A673 (cell line): ENCODE measurements around the gene RPL37. TPM values are rescaled to one million over a fixed set of nuclear protein-coding genes. Genes with fewer than 3 reads are reported as not detected.
"Not testable (repeated sequence)": the region's sequence is repeated elsewhere in the genome, so short reads cannot be mapped to it uniquely, and the experiment has no call there.

Experiments
- BruUV-seq: library from RNA; stranded (reverse); fragments of 400-500 nt; replicated peaks from 2 replicates; lab custom pipeline; 2021; lab: Mats Ljungman, UMichigan
- CTCF ChIA-PET: fragments of 300-600 bp; sonication (Branson Sonifier 250); formaldehyde crosslinking; loops from one replicate; lab custom pipeline; 2022; ENCODE audit warnings: antibody characterized with exemption; lab: Charles Lee
- POLR2A ChIA-PET: fragments of 300-600 bp; sonication (Branson Sonifier 250); formaldehyde crosslinking; loops from one replicate; lab custom pipeline; 2022; ENCODE audit warnings: antibody characterized with exemption; ENCODE audit not compliant: low non-redundant PET; lab: Charles Lee
- DNase-seq: peaks from one replicate; pipeline ENCODE4 v3.0.0-alpha.2; 2015; ENCODE audit warnings: low spot score
- H3K27ac ChIP-seq: fragments of 200-600 bp; sonication (generic); 2 replicates; pipeline ENCODE4 v1.5.1; 2016; ENCODE audit warnings: mixed run types, low read depth, mild to moderate bottlenecking, mixed read lengths, antibody characterized with exemption, low read length; ENCODE audit not compliant: poor library complexity, severe bottlenecking
- H3K27me3 ChIP-seq: fragments of 200-600 bp; sonication (generic); replicated peaks from 2 replicates; pipeline ENCODE4 v1.6.1; 2017; ENCODE audit warnings: mixed run types, low read depth, mild to moderate bottlenecking, mixed read lengths, antibody characterized with exemption, low read length; ENCODE audit not compliant: insufficient read depth, poor library complexity
- H3K36me3 ChIP-seq: fragments of 200-600 bp; sonication (generic); 2 replicates; pipeline ENCODE4 v1.6.1; 2016; ENCODE audit warnings: mixed run types, mild to moderate bottlenecking, mixed read lengths, antibody characterized with exemption, low read length; ENCODE audit not compliant: insufficient read depth, poor library complexity, severe bottlenecking
- H3K4me1 ChIP-seq: fragments of 200-600 bp; sonication (generic); 2 replicates; pipeline ENCODE4 v1.6.1; 2017; ENCODE audit warnings: mixed run types, mild to moderate bottlenecking, mixed read lengths, antibody characterized with exemption, low read length; ENCODE audit not compliant: insufficient read depth, poor library complexity, severe bottlenecking
- H3K4me3 ChIP-seq: fragments of 200-600 bp; sonication (generic); 2 replicates; pipeline ENCODE4 v1.5.1; 2016; ENCODE audit warnings: low read depth, mixed run types, mild to moderate bottlenecking, mixed read lengths, low read length; ENCODE audit not compliant: poor library complexity, severe bottlenecking
- H3K9me3 ChIP-seq: fragments of 200-600 bp; sonication (generic); 2 replicates; pipeline ENCODE4 v1.6.1; 2016; ENCODE audit warnings: mixed run types, low read depth, mild to moderate bottlenecking, mixed read lengths, antibody characterized with exemption, low read length; ENCODE audit not compliant: poor library complexity, severe bottlenecking
- EZH2 ChIP-seq: fragments of 200-600 bp; sonication (generic); IDR thresholded peaks from 2 replicates; pipeline ENCODE4 v1.6.1; 2017; ENCODE audit warnings: borderline replicate concordance, low read depth, mild to moderate bottlenecking, mixed read lengths, antibody characterized with exemption, low read length; ENCODE audit not compliant: poor library complexity, severe bottlenecking
- intact Hi-C: fragments of 100-400 bp; cut with micrococcal nuclease; formaldehyde crosslinking; loops from one replicate; pipeline ENCODE4 v1.10.0; 2022; ENCODE audit not compliant: unreplicated experiment
- total RNA-seq: library from RNA; stranded (reverse); gene quantifications from 2 replicates; pipeline ENCODE4 v1.2.3, GENCODE V29; 2021
- TF ChIP-seq, protein P1 (sequence below): fragments of 300-800, 200-600 bp; sonication (generic); conservative IDR thresholded peaks from 2 replicates; pipeline ENCODE4 v1.5.1; 2017; ENCODE audit warnings: low read depth, mild to moderate bottlenecking, antibody characterized with exemption, low read length, moderate library complexity, mixed read lengths

The RPL37 gene
- total RNA-seq, 1 experiment from 2014 or later, result 1,502 TPM

DNA sequence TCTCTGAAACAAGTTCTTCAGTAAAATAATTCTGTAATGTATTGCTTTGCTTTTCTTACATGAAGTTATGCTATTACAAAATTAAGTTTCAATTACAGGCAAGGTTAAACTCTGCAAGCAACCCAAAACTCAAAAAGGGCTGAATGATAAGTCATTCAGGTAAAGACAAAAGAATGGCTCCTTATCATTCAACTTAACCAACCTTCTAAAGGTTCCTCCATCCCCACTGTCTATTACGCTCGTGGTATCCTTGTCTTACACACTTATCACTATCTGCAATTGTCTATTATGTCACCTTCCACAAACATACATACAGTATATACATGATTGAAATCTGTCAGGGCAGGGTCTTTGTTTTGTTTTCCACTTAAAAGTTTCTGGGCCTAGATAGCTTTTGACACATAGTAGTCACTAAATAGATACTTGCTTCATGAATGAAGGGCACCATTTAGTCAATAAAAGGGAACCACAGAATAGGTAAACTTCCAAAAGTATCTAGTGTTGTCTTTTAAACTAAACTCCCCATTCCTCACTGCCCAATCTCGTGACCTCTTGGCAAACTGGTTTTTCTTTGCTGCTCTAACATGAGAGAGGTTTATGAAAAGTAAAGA is 6.9 kb downstream of the RPL37 start:
- ChIA-PET POLR2A (no interaction called here), CTCF (no interaction called here)
- TF ChIP-seq EZH2, result no peak
- TF ChIP-seq, protein P1, sequence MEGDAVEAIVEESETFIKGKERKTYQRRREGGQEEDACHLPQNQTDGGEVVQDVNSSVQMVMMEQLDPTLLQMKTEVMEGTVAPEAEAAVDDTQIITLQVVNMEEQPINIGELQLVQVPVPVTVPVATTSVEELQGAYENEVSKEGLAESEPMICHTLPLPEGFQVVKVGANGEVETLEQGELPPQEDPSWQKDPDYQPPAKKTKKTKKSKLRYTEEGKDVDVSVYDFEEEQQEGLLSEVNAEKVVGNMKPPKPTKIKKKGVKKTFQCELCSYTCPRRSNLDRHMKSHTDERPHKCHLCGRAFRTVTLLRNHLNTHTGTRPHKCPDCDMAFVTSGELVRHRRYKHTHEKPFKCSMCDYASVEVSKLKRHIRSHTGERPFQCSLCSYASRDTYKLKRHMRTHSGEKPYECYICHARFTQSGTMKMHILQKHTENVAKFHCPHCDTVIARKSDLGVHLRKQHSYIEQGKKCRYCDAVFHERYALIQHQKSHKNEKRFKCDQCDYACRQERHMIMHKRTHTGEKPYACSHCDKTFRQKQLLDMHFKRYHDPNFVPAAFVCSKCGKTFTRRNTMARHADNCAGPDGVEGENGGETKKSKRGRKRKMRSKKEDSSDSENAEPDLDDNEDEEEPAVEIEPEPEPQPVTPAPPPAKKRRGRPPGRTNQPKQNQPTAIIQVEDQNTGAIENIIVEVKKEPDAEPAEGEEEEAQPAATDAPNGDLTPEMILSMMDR, result no peak
- no peak for DNase-seq
- Histone ChIP-seq H3K9me3 (no peaks in the 10 kb centered on the region), H3K4me1 (peaks cover 14% of the 10 kb centered on the region), H3K27ac (no peak overlapping the region), H3K36me3 (peaks cover 74% of the 10 kb centered on the region), H3K4me3 (no peak overlapping the region), H3K27me3 (no peaks in the 10 kb centered on the region)
- intact Hi-C loops, result no loop called here
- BruUV-seq, result no TSS peak

DNA sequence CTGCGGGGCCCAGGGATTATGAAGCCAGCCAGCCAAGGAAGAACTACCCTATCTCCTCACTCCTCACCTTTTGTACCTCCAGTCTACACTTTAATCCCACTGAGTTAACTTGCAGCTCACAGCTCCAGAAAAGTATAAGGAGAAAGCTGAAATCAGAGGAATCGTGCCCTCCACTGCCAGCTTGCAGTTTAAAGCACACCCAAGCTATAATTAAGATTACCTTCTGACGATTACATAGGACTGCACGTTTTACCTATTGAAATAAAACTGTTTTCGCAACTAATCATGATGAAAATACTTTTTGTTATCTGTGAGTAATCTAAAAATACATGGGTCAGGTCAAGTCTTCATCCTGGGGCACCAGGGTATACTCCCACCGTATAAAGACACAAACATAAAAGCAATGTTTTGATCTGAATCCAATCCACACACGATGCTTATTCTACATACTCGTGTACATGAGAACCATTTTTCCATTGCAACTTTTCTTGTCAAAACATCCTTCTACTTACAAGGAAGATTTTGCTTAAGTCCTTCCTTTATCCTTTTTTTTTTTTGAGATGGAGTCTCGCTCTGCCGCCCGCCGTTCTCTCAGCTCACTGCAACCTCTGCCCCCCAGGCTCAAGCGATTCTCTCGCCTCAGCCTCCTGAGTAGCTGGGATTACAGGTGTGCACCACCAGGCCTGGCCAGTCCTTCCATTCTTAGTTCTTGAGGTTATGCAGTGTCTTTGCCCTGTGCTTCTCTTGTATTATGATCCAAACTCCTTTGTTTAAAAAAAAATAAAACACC is 7.6 kb downstream of the RPL37 start:
- no peak for DNase-seq
- intact Hi-C loops, result no loop called here
- Histone ChIP-seq H3K4me1 (peaks cover 8% of the 10 kb centered on the region), H3K27ac (no peak overlapping the region), H3K9me3 (no peaks in the 10 kb centered on the region), H3K4me3 (no peak overlapping the region), H3K27me3 (no peaks in the 10 kb centered on the region), H3K36me3 (peaks cover 66% of the 10 kb centered on the region)
- no TSS peak for BruUV-seq
- ChIA-PET CTCF (no interaction called here), POLR2A (no interaction called here)
- TF ChIP-seq EZH2, result no peak
- TF ChIP-seq, protein P1, result no peak

DNA sequence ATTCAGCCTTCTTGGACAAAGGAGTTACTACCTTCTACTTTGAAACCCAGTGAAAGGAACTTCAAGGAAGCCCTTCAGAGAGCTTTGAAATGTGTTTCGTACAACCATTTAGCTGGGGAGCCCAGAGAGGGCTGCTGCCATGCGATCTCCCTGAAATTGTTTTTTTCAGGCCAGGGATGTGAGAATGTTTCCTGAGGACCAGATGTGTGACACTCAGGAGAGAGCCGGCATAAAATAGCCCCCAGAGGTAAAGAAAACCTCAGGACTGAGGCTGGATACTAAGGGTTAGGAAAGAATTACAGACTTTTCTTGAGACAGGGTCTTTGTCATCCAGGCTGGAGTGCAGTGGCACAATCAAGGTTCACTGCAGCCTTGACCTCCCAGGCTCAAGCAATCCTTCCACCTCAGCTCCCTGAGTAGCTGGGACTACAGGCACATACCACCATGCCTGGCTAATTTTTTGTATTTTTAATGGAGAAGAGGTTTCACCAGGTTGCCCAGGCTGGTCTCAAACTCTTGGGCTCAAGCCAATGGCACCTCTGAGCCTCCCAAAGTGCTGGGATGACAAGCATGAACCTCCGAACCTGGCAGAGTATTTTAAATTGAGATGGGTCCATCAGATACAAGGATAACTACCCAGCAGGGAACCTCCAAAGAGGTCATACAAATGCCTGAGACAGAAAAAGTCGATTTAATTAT is 8.4 kb downstream of the RPL37 start:
- H3K27ac ChIP-seq, result peak overlapping the region; percentile 18
- no peak for DNase-seq
- CTCF ChIA-PET, result no interaction called here
- H3K4me3 ChIP-seq, result no peak overlapping the region
- no peaks in the 10 kb centered on the region for H3K27me3 ChIP-seq
- BruUV-seq, result no TSS peak
- intact Hi-C loops, result no loop called here
- POLR2A ChIA-PET, result no interaction called here
- peaks cover under 1% of the 10 kb centered on the region for H3K4me1 ChIP-seq
- no peak for TF ChIP-seq EZH2
- TF ChIP-seq, protein P1, result no peak
- H3K36me3 ChIP-seq, result peaks cover 59% of the 10 kb centered on the region
- no peaks in the 10 kb centered on the region for H3K9me3 ChIP-seq

DNA sequence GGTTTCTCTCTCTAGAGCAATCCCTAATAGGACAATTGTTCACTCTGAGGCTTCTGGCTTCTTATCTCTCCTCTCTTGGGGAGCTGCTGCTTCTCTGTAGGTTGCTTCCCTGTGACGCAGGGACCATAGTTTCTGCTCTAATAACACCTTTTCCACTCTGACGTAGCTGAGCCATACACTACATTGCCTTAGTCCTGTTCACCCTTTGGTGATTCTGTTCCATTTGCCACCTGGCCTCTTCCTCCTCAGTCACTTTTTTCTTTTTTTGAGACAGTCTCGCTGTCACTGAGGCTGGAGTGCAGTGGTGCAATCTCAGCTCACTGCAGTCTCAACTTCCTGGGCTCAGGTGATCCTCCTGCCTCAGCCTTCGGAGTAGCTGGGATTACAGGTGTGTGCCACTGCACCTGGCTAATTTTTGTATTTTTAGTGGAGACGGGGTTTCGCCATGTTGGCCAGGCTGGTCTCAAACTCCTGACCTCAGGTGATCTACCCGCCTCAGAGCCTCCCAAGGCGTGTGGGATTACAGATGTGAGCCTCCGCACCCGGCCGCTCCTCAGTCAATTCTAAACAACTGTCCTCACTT is 9.5 kb downstream of the RPL37 start:
- POLR2A ChIA-PET, DNase-seq, H3K4me3 ChIP-seq, intact Hi-C loops, H3K9me3 ChIP-seq, H3K27me3 ChIP-seq, BruUV-seq, H3K27ac ChIP-seq, H3K4me1 ChIP-seq, CTCF ChIA-PET: not testable (repeated sequence)
- H3K36me3 ChIP-seq, result peaks cover 48% of the 10 kb centered on the region
